HL-60/S4 (cell line): ENCODE measurements around the gene BLOC1S2.
"Not testable (repeated sequence)": the region's sequence is repeated elsewhere in the genome, so short reads cannot be mapped to it uniquely, and the experiment has no call there.

Experiments used
- in situ Hi-C: fragments of 300-500 bp; cut with MboI; formaldehyde crosslinking; loops from 2 replicates; pipeline ENCODE4 v1.14.3; 2022; ENCODE audit warnings: low sequenced_read_pairs

The BLOC1S2 gene

GRCh38 chr10:100292300-100292699 lies 5.8 kb upstream of the BLOC1S2 start:
- in situ Hi-C loops = not testable (repeated sequence)

GRCh38 chr10:100291356-100291755 lies 4.9 kb upstream of the BLOC1S2 start:
- in situ Hi-C loops = no loop called here

GRCh38 chr10:100289641-100290040 lies 3.2 kb upstream of the BLOC1S2 start:
- in situ Hi-C loops = no loop called here

- in situ Hi-C loops = no loop called here
These were observed 1.7 kb upstream of the BLOC1S2 start for GRCh38 chr10:100288196-100288595.

- in situ Hi-C loops = no loop called here
These were observed 1.3 kb upstream of the BLOC1S2 start for GRCh38 chr10:100287756-100288155.

GRCh38 chr10:100285326-100285725 lies 1.2 kb downstream of the BLOC1S2 start:
- in situ Hi-C loops = not testable (repeated sequence)

GRCh38 chr10:100282907-100283306 lies 3.6 kb downstream of the BLOC1S2 start:
- in situ Hi-C loops = no loop called here

- in situ Hi-C loops = not testable (repeated sequence)
These were observed 9.5 kb downstream of the BLOC1S2 start for GRCh38 chr10:100276971-100277370.

GRCh38 chr10:100267239-100268104 lies 19.0 kb downstream of the BLOC1S2 start, which contains the start of gene CWF19L1:
Gene CWF19L1 (minus strand): TSS chr10:100267638. CDS start chr10:100267593, 45 bp downstream.
- in situ Hi-C loops = no loop called here

GRCh38 chr10:100265821-100266485 lies 20.5 kb downstream of the BLOC1S2 start:
- in situ Hi-C loops = no loop called here

GRCh38 chr10:100254191-100254590 lies 32.3 kb downstream of the BLOC1S2 start:
- in situ Hi-C loops = no loop called here

- in situ Hi-C loops = no loop called here
These were observed 33.4 kb downstream of the BLOC1S2 start for GRCh38 chr10:100253041-100253440.

- in situ Hi-C loops = no loop called here
These were observed 37.7 kb downstream of the BLOC1S2 start for GRCh38 chr10:100248820-100249219.

GRCh38 chr10:100245484-100246220 lies 40.8 kb downstream of the BLOC1S2 start:
- in situ Hi-C loops = no loop called here

- in situ Hi-C loops = no loop called here
These were observed 46.6 kb downstream of the BLOC1S2 start for GRCh38 chr10:100239851-100240250.

GRCh38 chr10:100238429-100238828 lies 48.1 kb downstream of the BLOC1S2 start:
- in situ Hi-C loops = no loop called here

- in situ Hi-C loops = no loop called here
These were observed 54.4 kb downstream of the BLOC1S2 start for GRCh38 chr10:100232101-100232500.

- in situ Hi-C loops = no loop called here
These were observed 56.6 kb downstream of the BLOC1S2 start for GRCh38 chr10:100229819-100230422.

GRCh38 chr10:100223879-100224278 lies 62.6 kb downstream of the BLOC1S2 start:
- in situ Hi-C loops = no loop called here
